Kidney glomerular epithelial cell (primary cell): Measurements from ENCODE around the gene TSPAN32.
"Not testable (repeated sequence)": the region's sequence is repeated elsewhere in the genome, so short reads cannot be mapped to it uniquely, and the experiment has no call there.

Source experiments
- DNase-seq: peaks from one replicate; lab custom pipeline; 2025; lab: John Stamatoyannopoulos, UW

The TSPAN32 gene

GRCh38 chr11:2316169-2316962 lies 14.6 kb downstream of the TSPAN32 start:
- DNase-seq = no peak

- no peak for DNase-seq
Measured at GRCh38 chr11:2316963-2317244, 15.1 kb downstream of the TSPAN32 start.

GRCh38 chr11:2317354-2318050 lies 15.7 kb downstream of the TSPAN32 start:
- no peak for DNase-seq

- no peak for DNase-seq
Measured at GRCh38 chr11:2318123-2318522, 16.3 kb downstream of the TSPAN32 start.

- no peak for DNase-seq
Measured at GRCh38 chr11:2318707-2319106, 16.9 kb downstream of the TSPAN32 start.

GRCh38 chr11:2319791-2320472 lies 18.1 kb downstream of the TSPAN32 start:
- DNase-seq = no peak

GRCh38 chr11:2320568-2321310 lies 18.9 kb downstream of the TSPAN32 start:
- no peak for DNase-seq

- DNase-seq = no peak
Measured at GRCh38 chr11:2321311-2321683, 19.5 kb downstream of the TSPAN32 start.

GRCh38 chr11:2325123-2325522 lies 23.3 kb downstream of the TSPAN32 start:
- no peak for DNase-seq

GRCh38 chr11:2325719-2326118 lies 23.9 kb downstream of the TSPAN32 start:
- no peak for DNase-seq

GRCh38 chr11:2327032-2327431 lies 25.2 kb downstream of the TSPAN32 start:
- DNase-seq = no peak

- DNase-seq = no peak
Measured at GRCh38 chr11:2328021-2328420, 26.2 kb downstream of the TSPAN32 start.

- DNase-seq = no peak
Measured at GRCh38 chr11:2328656-2329354, 27.0 kb downstream of the TSPAN32 start.

- no peak for DNase-seq
Measured at GRCh38 chr11:2329551-2329950, 27.7 kb downstream of the TSPAN32 start.

- no peak for DNase-seq
Measured at GRCh38 chr11:2330696-2331095, 28.9 kb downstream of the TSPAN32 start.

GRCh38 chr11:2331404-2331803 lies 29.6 kb downstream of the TSPAN32 start:
- no peak for DNase-seq

GRCh38 chr11:2332569-2332968 lies 30.8 kb downstream of the TSPAN32 start:
- not testable (repeated sequence) for DNase-seq

- not testable (repeated sequence) for DNase-seq
Measured at GRCh38 chr11:2333486-2334205, 31.8 kb downstream of the TSPAN32 start.

GRCh38 chr11:2335286-2335685 lies 33.5 kb downstream of the TSPAN32 start:
- not testable (repeated sequence) for DNase-seq

GRCh38 chr11:2338760-2339159 lies 36.9 kb downstream of the TSPAN32 start:
- DNase-seq = not testable (repeated sequence)

GRCh38 chr11:2342557-2342956 lies 40.7 kb downstream of the TSPAN32 start:
- DNase-seq = no peak
